ENCODE measurements around the gene SAP30L.

The SAP30L gene

DNA sequence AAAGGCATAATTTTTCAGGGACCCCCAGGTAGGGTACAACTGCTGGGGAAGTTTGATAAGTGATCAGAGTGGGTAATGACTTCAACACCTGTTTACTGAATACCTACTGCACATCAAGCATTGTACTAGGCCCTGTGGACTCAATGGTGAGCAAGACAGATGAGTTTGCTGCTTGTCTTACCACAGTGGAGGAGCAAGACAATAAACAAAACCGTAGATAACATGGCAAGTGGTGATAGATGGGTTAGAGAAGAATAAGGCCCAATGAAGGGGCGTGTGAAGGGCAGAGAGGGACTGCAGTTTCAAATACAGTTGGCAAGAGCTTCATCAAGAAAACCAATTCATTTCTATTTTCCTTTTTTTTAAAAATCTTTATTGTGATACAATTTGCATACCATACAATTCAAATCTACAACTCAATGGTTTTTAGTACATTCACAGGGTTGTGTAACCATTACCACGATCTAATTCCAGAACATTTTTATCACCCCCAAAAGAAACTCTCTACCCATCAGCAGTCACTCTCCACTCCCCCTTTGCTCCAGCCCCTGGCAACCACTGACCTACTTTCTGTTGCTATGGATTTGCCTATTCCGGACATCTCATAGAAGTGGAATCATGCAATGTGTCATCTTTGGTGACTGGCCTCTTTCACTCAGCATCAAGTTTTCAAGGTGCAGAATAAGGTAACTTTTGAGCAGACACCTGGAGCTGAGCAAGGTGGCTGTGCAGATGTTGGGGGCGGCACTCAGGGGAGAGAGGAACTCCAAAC is 64.2 kb downstream of the SAP30L start:
- no peak for DNase-seq (ENCODE audit: low spot score)
